LNCaP clone FGC (cell line): ENCODE results near the gene NRCAM.

ENCODE experiments used
- DNase-seq: peaks from one replicate; pipeline ENCODE4 v3.0.0-alpha.2; 2011; ENCODE audit warnings: low read depth
- H3K4me3 ChIP-seq: 2 replicates; pipeline ENCODE4 v1.5.1; 2011; ENCODE audit warnings: mild to moderate bottlenecking, low read depth, low read length, control low read depth
- CTCF ChIP-seq: IDR thresholded peaks from 2 replicates; pipeline ENCODE4 v1.5.1; 2012; ENCODE audit warnings: mild to moderate bottlenecking; ENCODE audit not compliant: control insufficient read depth, insufficient read depth; ENCODE audit errors: extremely low read depth

Gene NRCAM

GRCh38 chr7:108190891-108191290 is 265.3 kb downstream of the NRCAM start:
- TF ChIP-seq CTCF, result no peak
- DNase-seq, result no peak
- H3K4me3 ChIP-seq, result no peak overlapping the region

GRCh38 chr7:108189733-108190388 is 266.4 kb downstream of the NRCAM start:
- no peak overlapping the region for H3K4me3 ChIP-seq
- no peak for DNase-seq

GRCh38 chr7:108188724-108189123 is 267.5 kb downstream of the NRCAM start:
- DNase-seq, result no peak
- TF ChIP-seq CTCF, result no peak
- no peak overlapping the region for H3K4me3 ChIP-seq

More at GRCh38 chr7:108189733-108190388, 266.4 kb downstream of the NRCAM start:
- no peak for TF ChIP-seq CTCF

- peak; percentile 65 for TF ChIP-seq CTCF
- H3K4me3 ChIP-seq, result no peak overlapping the region
- DNase-seq, result peak; percentile 37
Observed at GRCh38 chr7:108181073-108181985, 274.9 kb downstream of the NRCAM start.

- TF ChIP-seq CTCF, result no peak
- H3K4me3 ChIP-seq, result no peak overlapping the region
- DNase-seq, result peak; percentile 14
Observed at GRCh38 chr7:108178398-108178797, 277.8 kb downstream of the NRCAM start.

GRCh38 chr7:108171164-108171563 is 285.1 kb downstream of the NRCAM start:
- TF ChIP-seq CTCF, result no peak
- H3K4me3 ChIP-seq, result no peak overlapping the region
- no peak for DNase-seq
